ENCODE results near the gene HUS1B.
"Not testable (repeated sequence)": the region's sequence is repeated elsewhere in the genome, so short reads cannot be mapped to it uniquely, and the experiment has no call there.

HUS1B gene

GRCh38 chr6:677919-678318 is 21.0 kb upstream of the HUS1B start:
- DNase-seq: no peak

GRCh38 chr6:674956-675355 is 18.1 kb upstream of the HUS1B start:
- DNase-seq: no peak

- DNase-seq: no peak
Measured at GRCh38 chr6:674406-674805, 17.5 kb upstream of the HUS1B start.

- DNase-seq: no peak
Measured at GRCh38 chr6:667253-667927, 10.5 kb upstream of the HUS1B start.

GRCh38 chr6:665403-666267 is 8.7 kb upstream of the HUS1B start:
- DNase-seq: no peak

GRCh38 chr6:663788-664187 is 6.9 kb upstream of the HUS1B start:
- DNase-seq: not testable (repeated sequence)

GRCh38 chr6:659716-660581 is 3.0 kb upstream of the HUS1B start:
- peak in 1 of 2 donors; percentile 4 for DNase-seq

- DNase-seq: no peak
Measured at GRCh38 chr6:658244-658643, 1.3 kb upstream of the HUS1B start.

- DNase-seq: no peak
Measured at GRCh38 chr6:657743-658142, 843 bp upstream of the HUS1B start.

GRCh38 chr6:654136-654535 is 2.8 kb downstream of the HUS1B start:
- no peak for DNase-seq

GRCh38 chr6:652865-653264 is 4.0 kb downstream of the HUS1B start:
- DNase-seq: no peak

GRCh38 chr6:650098-650497 is 6.8 kb downstream of the HUS1B start:
- DNase-seq: no peak

- no peak for DNase-seq
Measured at GRCh38 chr6:642805-643204, 14.1 kb downstream of the HUS1B start.

- no peak for DNase-seq
Measured at GRCh38 chr6:641225-641985, 15.5 kb downstream of the HUS1B start.

- no peak for DNase-seq
Measured at GRCh38 chr6:636488-636887, 20.4 kb downstream of the HUS1B start.

GRCh38 chr6:635233-635632 is 21.7 kb downstream of the HUS1B start:
- DNase-seq: no peak

GRCh38 chr6:633611-634010 is 23.3 kb downstream of the HUS1B start:
- DNase-seq: no peak

- no peak for DNase-seq
Measured at GRCh38 chr6:628766-629165, 28.1 kb downstream of the HUS1B start.

GRCh38 chr6:626236-626635 is 30.7 kb downstream of the HUS1B start:
- DNase-seq: no peak

GRCh38 chr6:624979-625378 is 31.9 kb downstream of the HUS1B start:
- DNase-seq: no peak

GRCh38 chr6:622462-622861 is 34.4 kb downstream of the HUS1B start:
- no peak for DNase-seq

GRCh38 chr6:621931-622330 is 35.0 kb downstream of the HUS1B start:
- no peak for DNase-seq

GRCh38 chr6:620950-621349 is 36.0 kb downstream of the HUS1B start:
- DNase-seq: no peak

All from activated CD4-positive, alpha-beta T cell treated with anti-CD3 and anti-CD28 coated beads for 4 hours (primary cell).